Measurements from ENCODE around the gene ZNF566.

The ZNF566 gene

DNA sequence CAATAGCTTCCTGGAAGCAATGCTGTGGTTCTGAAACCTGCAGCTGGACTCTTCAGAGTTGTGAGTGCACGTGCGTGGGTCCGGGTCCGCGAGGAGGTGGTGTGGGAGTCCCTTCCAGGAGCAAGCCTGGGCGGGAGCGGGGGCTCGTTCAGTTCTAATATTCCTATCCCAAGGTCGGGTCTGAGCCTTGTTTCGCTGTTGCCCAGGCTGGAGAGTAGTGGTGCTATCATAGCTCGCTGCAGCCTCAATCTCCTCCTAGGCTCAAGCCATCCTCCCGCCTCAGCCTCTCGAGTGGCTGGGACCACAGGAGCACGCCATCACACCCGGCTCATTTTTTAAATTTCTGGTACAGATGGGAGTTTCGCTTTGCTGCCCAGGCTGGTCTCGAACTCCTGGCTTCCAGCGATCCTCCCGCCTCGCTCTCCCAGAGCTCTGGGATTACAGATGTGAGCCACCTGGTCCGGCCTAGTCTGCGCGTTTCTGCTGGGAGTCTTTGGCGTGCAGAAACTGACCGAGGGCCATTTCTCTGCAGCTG, 71.5 kb downstream of the ZNF566 start:
- no CpG with 5 or more reads among the region's 25 CpGs for WGBS (ENCODE audit: extremely low coverage, insufficient coverage, low lambda C conversion rate)

GRCh38 chr19:36409841-36410240, 79.5 kb downstream of the ZNF566 start:
- no peak overlapping the region for H3K18ac ChIP-seq (ENCODE audit: low read length)
- H2BK5ac ChIP-seq (ENCODE audit: low read length) = no peak overlapping the region
- peaks cover 3% of the 10 kb centered on the region for H3K36me3 ChIP-seq (ENCODE audit: control insufficient read depth, insufficient read depth, low read length)
- no peak overlapping the region for H3K27ac ChIP-seq (ENCODE audit: low read depth, low read length)
- WGBS (ENCODE audit: extremely low coverage, insufficient coverage, low lambda C conversion rate) = no CpG with 5 or more reads among the region's 5 CpGs
- no peak overlapping the region for H3K4me3 ChIP-seq (ENCODE audit: low read length)
- H3K79me2 ChIP-seq (ENCODE audit: control insufficient read depth, insufficient read depth, low read length) = peaks cover 3% of the 10 kb centered on the region
- no peak overlapping the region for H3K9ac ChIP-seq (ENCODE audit: low read length)
- H3K4ac ChIP-seq (ENCODE audit: low read depth, low read length) = no peak overlapping the region
- no peaks in the 10 kb centered on the region for H3K4me1 ChIP-seq (ENCODE audit: control insufficient read depth, low read depth, low read length)
- no peak overlapping the region for H4K5ac ChIP-seq (ENCODE audit: low read length)
- no peak overlapping the region for H4K8ac ChIP-seq (ENCODE audit: low read depth, low read length)
- H3K79me1 ChIP-seq (ENCODE audit: low read length) = peaks cover 3% of the 10 kb centered on the region
- no peak overlapping the region for H3K56ac ChIP-seq (ENCODE audit: low read length)
- no peak overlapping the region for H2BK120ac ChIP-seq (ENCODE audit: low read depth, low read length)
- H2BK15ac ChIP-seq (replicated peaks; ENCODE audit: low read depth) = no peak overlapping the region
- no peak overlapping the region for H3K23ac ChIP-seq (ENCODE audit: low read length)
- no peak overlapping the region for H3K4me2 ChIP-seq (ENCODE audit: low read length)
- H2AK5ac ChIP-seq (ENCODE audit: low read length) = no peak overlapping the region
- no peak for DNase-seq
- no peaks in the 10 kb centered on the region for H3K27me3 ChIP-seq (ENCODE audit: insufficient read depth, low read length, poor library complexity)

More for the DNA sequence above, 71.5 kb downstream of the ZNF566 start:
- Histone ChIP-seq H3K4me3 (ENCODE audit: low read length) (peak overlapping the region; percentile 83), H3K9ac (ENCODE audit: low read length) (peak overlapping the region; percentile 79), H4K8ac (ENCODE audit: low read depth, low read length) (no peak overlapping the region), H3K4me2 (ENCODE audit: low read length) (peak overlapping the region; percentile 89), H2AK5ac (ENCODE audit: low read length) (no peak overlapping the region), H3K79me2 (ENCODE audit: control insufficient read depth, insufficient read depth, low read length) (peaks cover 14% of the 10 kb centered on the region), H3K23ac (ENCODE audit: low read length) (no peak overlapping the region), H3K36me3 (ENCODE audit: control insufficient read depth, insufficient read depth, low read length) (no peaks in the 10 kb centered on the region), H3K56ac (ENCODE audit: low read length) (peak overlapping the region; percentile 94), H3K79me1 (ENCODE audit: low read length) (peaks cover 5% of the 10 kb centered on the region), H4K5ac (ENCODE audit: low read length) (no peak overlapping the region), H2BK120ac (ENCODE audit: low read depth, low read length) (no peak overlapping the region), H3K27ac (ENCODE audit: low read depth, low read length) (no peak overlapping the region), H3K18ac (ENCODE audit: low read length) (peak overlapping the region; percentile 33), H3K4me1 (ENCODE audit: control insufficient read depth, low read depth, low read length) (no peaks in the 10 kb centered on the region), H2BK5ac (ENCODE audit: low read length) (no peak overlapping the region), H3K27me3 (ENCODE audit: insufficient read depth, low read length, poor library complexity) (peaks cover 3% of the 10 kb centered on the region), H2BK15ac (replicated peaks; ENCODE audit: low read depth) (no peak overlapping the region), H3K4ac (ENCODE audit: low read depth, low read length) (no peak overlapping the region)
- DNase-seq = peak; percentile 56

DNA sequence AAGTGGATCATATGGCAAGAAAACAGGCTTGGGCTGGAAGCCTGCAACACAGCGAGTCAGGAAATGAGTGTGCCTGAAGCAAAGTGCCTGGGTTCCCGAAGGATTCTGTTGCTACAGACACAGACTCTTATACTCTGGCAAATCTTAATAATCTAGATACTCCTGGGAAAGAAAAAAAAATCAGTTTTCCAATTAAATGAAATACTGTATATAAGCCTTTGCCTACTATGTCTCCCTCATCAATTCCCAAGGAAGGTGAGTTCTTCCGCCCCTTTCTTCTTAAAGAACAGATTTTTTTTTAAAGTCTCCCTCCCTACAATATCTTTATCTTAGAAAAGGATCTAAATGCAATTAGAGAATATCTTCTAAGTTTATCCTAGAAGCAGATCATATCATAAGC, 81.3 kb downstream of the ZNF566 start:
- H3K18ac ChIP-seq (ENCODE audit: low read length) = no peak overlapping the region
- no CpG with 5 or more reads among the region's 3 CpGs for WGBS (ENCODE audit: extremely low coverage, insufficient coverage, low lambda C conversion rate)
- H2BK15ac ChIP-seq (replicated peaks; ENCODE audit: low read depth) = no peak overlapping the region
- H2AK5ac ChIP-seq (ENCODE audit: low read length) = no peak overlapping the region
- no peak overlapping the region for H3K9ac ChIP-seq (ENCODE audit: low read length)
- H3K36me3 ChIP-seq (ENCODE audit: control insufficient read depth, insufficient read depth, low read length) = peaks cover 3% of the 10 kb centered on the region
- H4K8ac ChIP-seq (ENCODE audit: low read depth, low read length) = no peak overlapping the region
- no peak overlapping the region for H2BK5ac ChIP-seq (ENCODE audit: low read length)
- no peaks in the 10 kb centered on the region for H3K4me1 ChIP-seq (ENCODE audit: control insufficient read depth, low read depth, low read length)
- no peaks in the 10 kb centered on the region for H3K27me3 ChIP-seq (ENCODE audit: insufficient read depth, low read length, poor library complexity)
- DNase-seq = no peak
- peaks cover 3% of the 10 kb centered on the region for H3K79me1 ChIP-seq (ENCODE audit: low read length)
- no peak overlapping the region for H3K23ac ChIP-seq (ENCODE audit: low read length)
- no peak overlapping the region for H3K27ac ChIP-seq (ENCODE audit: low read depth, low read length)
- no peak overlapping the region for H3K56ac ChIP-seq (ENCODE audit: low read length)
- no peak overlapping the region for H3K4ac ChIP-seq (ENCODE audit: low read depth, low read length)
- H2BK120ac ChIP-seq (ENCODE audit: low read depth, low read length) = no peak overlapping the region
- no peak overlapping the region for H4K5ac ChIP-seq (ENCODE audit: low read length)
- peaks cover 3% of the 10 kb centered on the region for H3K79me2 ChIP-seq (ENCODE audit: control insufficient read depth, insufficient read depth, low read length)
- no peak overlapping the region for H3K4me3 ChIP-seq (ENCODE audit: low read length)
- H3K4me2 ChIP-seq (ENCODE audit: low read length) = no peak overlapping the region

DNA sequence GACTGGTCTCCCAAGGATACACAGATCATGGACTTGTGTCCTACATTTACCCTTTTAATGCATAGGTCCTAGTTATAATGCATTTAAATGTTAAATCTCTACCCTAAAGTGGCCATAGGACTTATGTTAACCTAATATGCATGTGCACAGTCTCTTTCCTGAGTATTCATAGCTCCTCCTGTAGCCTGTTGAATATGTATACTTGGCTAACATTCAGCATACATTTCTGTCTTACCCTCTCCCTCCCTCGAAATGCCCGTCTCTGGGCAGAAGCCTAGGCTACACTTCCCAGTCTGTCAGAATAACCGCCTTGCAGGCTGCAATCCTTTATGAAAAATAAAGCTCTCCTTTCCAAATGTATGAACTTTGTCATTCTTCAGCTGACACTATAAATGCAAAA, 84.9 kb downstream of the ZNF566 start:
- no CpG with 5 or more reads among the region's 3 CpGs for WGBS (ENCODE audit: extremely low coverage, insufficient coverage, low lambda C conversion rate)
- H2BK15ac ChIP-seq (replicated peaks; ENCODE audit: low read depth) = no peak overlapping the region
- no peak overlapping the region for H3K23ac ChIP-seq (ENCODE audit: low read length)
- H3K36me3 ChIP-seq (ENCODE audit: control insufficient read depth, insufficient read depth, low read length) = peaks cover 3% of the 10 kb centered on the region
- no peak overlapping the region for H3K4ac ChIP-seq (ENCODE audit: low read depth, low read length)
- H2BK5ac ChIP-seq (ENCODE audit: low read length) = no peak overlapping the region
- no peaks in the 10 kb centered on the region for H3K4me1 ChIP-seq (ENCODE audit: control insufficient read depth, low read depth, low read length)
- no peaks in the 10 kb centered on the region for H3K27me3 ChIP-seq (ENCODE audit: insufficient read depth, low read length, poor library complexity)
- DNase-seq = no peak
- H4K8ac ChIP-seq (ENCODE audit: low read depth, low read length) = no peak overlapping the region
- H2BK120ac ChIP-seq (ENCODE audit: low read depth, low read length) = no peak overlapping the region
- peaks cover 3% of the 10 kb centered on the region for H3K79me1 ChIP-seq (ENCODE audit: low read length)
- no peak overlapping the region for H3K18ac ChIP-seq (ENCODE audit: low read length)
- H3K4me3 ChIP-seq (ENCODE audit: low read length) = no peak overlapping the region
- no peak overlapping the region for H3K9ac ChIP-seq (ENCODE audit: low read length)
- no peak overlapping the region for H4K5ac ChIP-seq (ENCODE audit: low read length)
- H3K27ac ChIP-seq (ENCODE audit: low read depth, low read length) = no peak overlapping the region
- no peak overlapping the region for H3K4me2 ChIP-seq (ENCODE audit: low read length)
- H3K79me2 ChIP-seq (ENCODE audit: control insufficient read depth, insufficient read depth, low read length) = no peaks in the 10 kb centered on the region
- H2AK5ac ChIP-seq (ENCODE audit: low read length) = no peak overlapping the region
- no peak overlapping the region for H3K56ac ChIP-seq (ENCODE audit: low read length)

- Histone ChIP-seq H3K79me1 (ENCODE audit: low read length) (no peaks in the 10 kb centered on the region), H3K56ac (ENCODE audit: low read length) (no peak overlapping the region)
- WGBS (ENCODE audit: extremely low coverage, insufficient coverage, low lambda C conversion rate) = no CpG with 5 or more reads among the region's 7 CpGs
Observed at GRCh38 chr19:36401475-36401874, 87.9 kb downstream of the ZNF566 start.

GRCh38 chr19:36398571-36398970, 90.8 kb downstream of the ZNF566 start:
- Histone ChIP-seq H4K8ac (ENCODE audit: low read depth, low read length) (no peak overlapping the region), H3K27me3 (ENCODE audit: insufficient read depth, low read length, poor library complexity) (no peaks in the 10 kb centered on the region), H3K9ac (ENCODE audit: low read length) (no peak overlapping the region), H3K56ac (ENCODE audit: low read length) (no peak overlapping the region), H3K18ac (ENCODE audit: low read length) (no peak overlapping the region), H2BK120ac (ENCODE audit: low read depth, low read length) (no peak overlapping the region), H2BK15ac (replicated peaks; ENCODE audit: low read depth) (no peak overlapping the region), H3K4me2 (ENCODE audit: low read length) (no peak overlapping the region), H2AK5ac (ENCODE audit: low read length) (no peak overlapping the region), H3K36me3 (ENCODE audit: control insufficient read depth, insufficient read depth, low read length) (peaks cover 9% of the 10 kb centered on the region), H3K4ac (ENCODE audit: low read depth, low read length) (no peak overlapping the region), H3K79me2 (ENCODE audit: control insufficient read depth, insufficient read depth, low read length) (no peaks in the 10 kb centered on the region), H3K23ac (ENCODE audit: low read length) (no peak overlapping the region), H2BK5ac (ENCODE audit: low read length) (no peak overlapping the region), H3K4me3 (ENCODE audit: low read length) (no peak overlapping the region), H3K79me1 (ENCODE audit: low read length) (no peaks in the 10 kb centered on the region), H3K27ac (ENCODE audit: low read depth, low read length) (no peak overlapping the region), H4K5ac (ENCODE audit: low read length) (no peak overlapping the region), H3K4me1 (ENCODE audit: control insufficient read depth, low read depth, low read length) (no peaks in the 10 kb centered on the region)
- DNase-seq = no peak
- no CpG with 5 or more reads among the region's 3 CpGs for WGBS (ENCODE audit: extremely low coverage, insufficient coverage, low lambda C conversion rate)

More at GRCh38 chr19:36401475-36401874, 87.9 kb downstream of the ZNF566 start:
- H3K18ac ChIP-seq (ENCODE audit: low read length) = no peak overlapping the region
- H3K27me3 ChIP-seq (ENCODE audit: insufficient read depth, low read length, poor library complexity) = no peaks in the 10 kb centered on the region
- no peak overlapping the region for H3K27ac ChIP-seq (ENCODE audit: low read depth, low read length)
- no peak overlapping the region for H3K4ac ChIP-seq (ENCODE audit: low read depth, low read length)
- no peak overlapping the region for H4K5ac ChIP-seq (ENCODE audit: low read length)
- no peak overlapping the region for H2BK120ac ChIP-seq (ENCODE audit: low read depth, low read length)
- no peak overlapping the region for H3K4me3 ChIP-seq (ENCODE audit: low read length)
- peaks cover 4% of the 10 kb centered on the region for H3K36me3 ChIP-seq (ENCODE audit: control insufficient read depth, insufficient read depth, low read length)
- no peak overlapping the region for H3K23ac ChIP-seq (ENCODE audit: low read length)
- H2AK5ac ChIP-seq (ENCODE audit: low read length) = no peak overlapping the region
- H2BK15ac ChIP-seq (replicated peaks; ENCODE audit: low read depth) = no peak overlapping the region
- DNase-seq = no peak
- H3K79me2 ChIP-seq (ENCODE audit: control insufficient read depth, insufficient read depth, low read length) = no peaks in the 10 kb centered on the region
- H3K4me2 ChIP-seq (ENCODE audit: low read length) = no peak overlapping the region
- no peak overlapping the region for H2BK5ac ChIP-seq (ENCODE audit: low read length)
- no peaks in the 10 kb centered on the region for H3K4me1 ChIP-seq (ENCODE audit: control insufficient read depth, low read depth, low read length)
- H3K9ac ChIP-seq (ENCODE audit: low read length) = no peak overlapping the region
- no peak overlapping the region for H4K8ac ChIP-seq (ENCODE audit: low read depth, low read length)
